HG03095 (cell line): ENCODE results near the gene NPW.
A peak's percentile ranks its signal among the peaks of the same experiment; 100 is the strongest.

ENCODE experiments used
- ATAC-seq: cut with Tn5 transposase; IDR thresholded peaks from one replicate; pipeline ENCODE4 v1.9.1; 2021; ENCODE audit warnings: moderate library complexity; ENCODE audit not compliant: unreplicated experiment

The NPW gene

DNA sequence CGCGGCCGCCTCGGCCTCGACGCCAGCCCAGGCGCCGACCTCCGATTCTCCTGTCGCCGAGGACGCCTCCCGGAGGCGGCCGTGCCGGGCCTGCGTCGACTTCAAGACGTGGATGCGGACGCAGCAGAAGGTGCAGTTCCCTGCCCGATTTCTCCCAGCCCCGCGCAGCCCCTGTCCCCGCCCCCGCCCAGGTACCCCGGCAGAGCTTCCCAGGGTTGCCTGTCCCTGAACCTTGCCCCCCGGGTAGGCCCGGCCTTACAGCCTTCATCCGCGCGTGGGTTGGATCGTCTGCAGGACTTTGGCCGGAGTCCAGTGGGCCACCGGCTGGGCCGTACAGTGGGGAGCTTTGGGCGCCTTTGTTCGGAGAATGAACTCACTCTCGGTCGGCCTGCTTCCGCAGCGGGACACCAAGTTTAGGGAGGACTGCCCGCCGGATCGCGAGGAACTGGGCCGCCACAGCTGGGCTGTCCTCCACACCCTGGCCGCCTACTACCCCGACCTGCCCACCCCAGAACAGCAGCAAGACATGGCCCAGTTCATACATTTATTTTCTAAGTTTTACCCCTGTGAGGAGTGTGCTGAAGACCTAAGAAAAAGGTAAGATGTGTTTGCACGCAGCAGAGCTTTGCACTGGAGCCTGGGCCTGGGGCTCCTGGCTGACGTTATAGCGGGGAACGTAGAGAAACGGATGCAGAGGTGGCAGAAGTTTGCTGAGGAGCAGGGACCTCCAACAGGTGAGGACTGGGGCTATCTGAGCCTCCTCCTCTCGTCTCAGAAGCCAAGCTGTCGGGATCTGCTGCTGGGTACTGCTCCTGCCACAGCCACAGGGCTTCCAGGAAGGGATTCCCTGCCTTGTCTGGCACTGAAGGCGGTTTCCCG lies 35.0 kb upstream of the NPW start:
- no peak for ATAC-seq

DNA sequence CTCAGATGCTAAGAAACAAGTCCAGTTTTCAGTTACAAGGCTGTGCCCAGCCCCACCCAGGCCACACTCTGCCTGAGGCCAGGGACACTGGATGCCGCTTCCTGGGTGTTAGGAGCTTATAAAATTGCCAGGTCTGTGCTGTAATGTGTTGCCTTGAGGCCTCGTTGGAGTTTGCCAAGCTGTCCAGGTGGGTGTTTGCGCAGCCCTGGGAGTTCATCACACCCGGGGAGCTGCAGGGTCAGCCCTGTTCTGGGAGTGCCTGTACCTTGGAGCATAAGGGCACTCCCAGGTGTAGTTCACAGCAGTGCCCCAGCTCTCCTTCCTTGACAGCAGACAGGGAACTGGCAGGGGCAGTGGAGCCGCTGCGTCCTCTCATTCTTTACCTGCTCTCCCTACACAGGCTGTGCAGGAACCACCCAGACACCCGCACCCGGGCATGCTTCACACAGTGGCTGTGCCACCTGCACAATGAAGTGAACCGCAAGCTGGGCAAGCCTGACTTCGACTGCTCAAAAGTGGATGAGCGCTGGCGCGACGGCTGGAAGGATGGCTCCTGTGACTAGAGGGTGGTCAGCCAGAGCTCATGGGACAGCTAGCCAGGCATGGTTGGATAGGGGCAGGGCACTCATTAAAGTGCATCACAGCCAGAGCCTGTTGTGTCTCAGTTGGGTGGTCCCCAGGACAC lies 34.0 kb upstream of the NPW start:
- ATAC-seq, result no peak

DNA sequence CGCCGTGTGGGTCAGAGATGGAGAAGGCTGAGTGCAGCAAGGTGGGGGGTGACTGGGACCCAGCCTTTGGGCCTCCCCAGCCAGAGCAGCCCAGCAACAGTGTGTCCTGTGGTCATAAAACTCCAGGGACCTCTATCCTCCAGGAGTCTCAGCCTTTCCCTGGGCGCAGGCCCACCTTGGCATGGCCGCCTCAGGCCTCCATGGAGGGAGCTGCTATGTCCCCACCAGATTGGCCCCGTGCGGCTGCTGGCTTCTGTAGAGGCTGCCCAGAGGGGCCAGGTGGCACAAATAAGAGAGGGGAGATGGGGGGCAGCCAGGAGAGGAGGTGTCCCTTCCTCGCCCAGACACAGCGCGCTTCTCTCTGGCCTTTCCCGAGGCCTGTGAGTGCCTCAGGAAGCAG lies 32.4 kb upstream of the NPW start:
- ATAC-seq, result no peak

DNA sequence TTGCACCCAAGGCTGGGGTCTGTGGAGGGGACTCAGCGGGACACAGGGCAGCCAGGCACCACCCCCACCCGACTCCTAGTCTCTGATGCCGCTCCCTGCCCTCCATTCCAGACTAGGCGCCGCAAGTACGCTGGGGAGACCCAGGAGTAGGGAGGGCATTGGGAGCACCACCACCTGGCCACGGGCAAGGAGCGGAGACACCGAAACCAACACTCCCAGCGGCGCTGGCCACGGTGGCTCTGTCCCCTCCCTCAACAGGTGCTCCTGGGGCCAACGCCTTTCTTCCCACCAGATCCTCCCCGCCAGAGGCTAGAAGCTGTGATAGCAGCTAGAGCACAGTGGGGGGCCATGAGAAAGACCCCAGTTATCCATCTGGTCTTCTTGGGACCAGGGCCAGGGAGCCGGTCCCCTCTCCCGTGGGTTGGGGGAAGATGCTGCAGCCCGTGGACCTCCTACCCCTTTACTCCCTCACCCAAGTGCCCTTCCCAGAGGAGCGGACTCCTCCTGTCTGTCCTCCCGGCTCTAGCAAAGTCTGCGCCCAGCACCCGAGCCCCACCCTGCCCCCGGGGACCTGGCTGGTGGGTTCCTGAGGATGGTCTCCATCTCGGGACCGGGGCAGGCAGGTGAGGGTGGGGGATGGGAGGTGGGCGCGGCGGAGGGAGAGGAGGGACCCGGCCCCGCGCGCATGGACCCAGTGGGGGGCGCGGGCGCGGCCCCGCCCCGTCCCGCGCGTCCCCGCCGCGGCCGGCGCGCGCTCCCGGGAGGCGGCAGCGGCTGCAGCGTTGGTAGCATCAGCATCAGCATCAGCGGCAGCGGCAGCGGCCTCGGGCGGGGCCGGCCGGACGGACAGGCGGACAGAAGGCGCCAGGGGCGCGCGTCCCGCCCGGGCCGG lies 30.1 kb upstream of the NPW start, which contains the start of gene SYNGR3:
Gene SYNGR3 (plus strand): TSS at position 762 of the 892 bp plus-strand sequence. CDS start 133 bp downstream, outside the sequence.
- no peak for ATAC-seq

DNA sequence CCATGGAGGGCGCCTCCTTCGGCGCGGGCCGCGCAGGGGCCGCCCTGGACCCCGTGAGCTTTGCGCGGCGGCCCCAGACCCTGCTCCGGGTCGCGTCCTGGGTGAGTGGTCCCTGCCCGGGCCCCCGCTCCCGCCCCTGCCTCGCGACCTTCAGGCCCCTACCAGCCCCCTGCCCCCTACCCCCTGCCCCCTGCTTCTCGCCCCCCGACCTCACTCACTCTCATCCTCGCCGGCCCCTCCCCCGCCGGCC lies 29.6 kb upstream of the NPW start:
- no peak for ATAC-seq

DNA sequence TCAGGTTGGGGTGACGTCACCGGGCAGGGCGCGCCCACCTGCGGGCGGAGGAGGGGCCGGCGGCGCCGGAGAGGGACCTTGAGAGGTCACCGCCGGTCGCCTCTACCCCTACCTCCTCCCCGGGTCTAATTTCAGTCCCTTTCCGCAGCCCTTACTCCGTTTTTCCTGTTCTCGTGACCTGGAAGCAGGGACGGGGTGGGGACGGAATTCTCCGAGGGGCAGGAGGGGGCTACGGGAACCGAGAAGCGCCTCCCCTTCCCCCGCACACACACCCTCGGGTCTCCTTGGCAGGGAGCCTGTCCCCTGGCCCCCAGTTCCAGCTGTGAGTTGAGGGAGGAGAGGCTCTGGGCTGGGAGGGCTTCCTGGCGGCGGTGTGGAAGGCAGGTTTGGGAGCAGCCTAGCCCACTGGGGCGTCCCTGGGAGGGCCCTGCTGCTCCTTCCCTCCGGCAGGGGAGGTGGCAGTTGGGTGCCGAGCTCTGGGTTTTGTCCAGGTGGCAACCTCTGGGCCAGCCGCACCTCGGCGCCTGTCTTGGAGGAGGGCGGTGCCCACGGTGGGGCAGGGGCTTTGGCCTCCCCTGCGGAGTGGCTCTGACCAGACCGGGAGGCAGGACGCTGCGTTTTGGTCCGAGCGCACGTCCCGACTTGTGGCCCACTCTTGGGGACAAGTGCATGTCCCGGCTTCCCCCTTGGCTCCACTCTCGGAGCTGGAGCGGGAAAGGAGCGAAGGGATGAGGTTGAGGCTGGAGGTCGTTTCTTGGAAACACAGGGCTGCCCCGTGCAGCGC lies 29.0 kb upstream of the NPW start:
- ATAC-seq, result no peak

DNA sequence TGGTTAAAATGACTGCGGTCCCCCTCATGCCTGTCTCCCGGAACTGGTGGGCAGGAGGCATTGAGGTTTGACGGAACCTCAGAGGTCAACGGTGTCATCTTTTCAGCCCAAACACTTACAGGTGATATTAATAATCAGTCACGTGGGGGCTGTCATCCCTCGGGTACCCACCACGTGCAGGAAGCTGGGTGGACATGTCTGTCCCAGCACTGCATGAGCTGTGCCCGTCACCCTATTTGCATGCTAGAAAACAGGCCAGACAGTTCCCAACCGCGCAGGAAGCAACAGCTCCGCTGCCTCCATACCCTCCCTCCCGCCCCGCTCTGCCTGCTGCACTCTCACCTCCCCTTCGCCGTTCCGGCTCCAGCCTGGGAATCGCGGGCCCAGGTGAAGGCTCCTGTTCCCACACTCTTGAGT lies 28.4 kb upstream of the NPW start:
- ATAC-seq, result no peak

DNA sequence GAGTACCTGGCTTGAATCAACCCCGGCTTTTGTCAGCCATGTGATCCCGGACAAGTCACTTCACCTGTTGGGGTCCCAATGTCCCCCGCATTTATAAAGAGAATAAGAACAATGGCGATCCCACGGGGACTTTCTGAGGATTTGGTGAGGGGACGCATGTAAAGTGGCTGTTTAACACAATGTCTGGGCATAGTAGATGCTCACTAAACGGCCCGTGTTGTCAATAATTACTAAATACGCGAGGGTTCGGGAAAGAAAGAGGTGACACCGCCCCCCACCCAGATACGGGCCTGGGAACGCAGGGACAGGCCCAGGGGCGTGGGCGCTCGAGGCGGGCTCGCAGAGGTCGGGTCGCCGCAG lies 28.0 kb upstream of the NPW start:
- no peak for ATAC-seq

DNA sequence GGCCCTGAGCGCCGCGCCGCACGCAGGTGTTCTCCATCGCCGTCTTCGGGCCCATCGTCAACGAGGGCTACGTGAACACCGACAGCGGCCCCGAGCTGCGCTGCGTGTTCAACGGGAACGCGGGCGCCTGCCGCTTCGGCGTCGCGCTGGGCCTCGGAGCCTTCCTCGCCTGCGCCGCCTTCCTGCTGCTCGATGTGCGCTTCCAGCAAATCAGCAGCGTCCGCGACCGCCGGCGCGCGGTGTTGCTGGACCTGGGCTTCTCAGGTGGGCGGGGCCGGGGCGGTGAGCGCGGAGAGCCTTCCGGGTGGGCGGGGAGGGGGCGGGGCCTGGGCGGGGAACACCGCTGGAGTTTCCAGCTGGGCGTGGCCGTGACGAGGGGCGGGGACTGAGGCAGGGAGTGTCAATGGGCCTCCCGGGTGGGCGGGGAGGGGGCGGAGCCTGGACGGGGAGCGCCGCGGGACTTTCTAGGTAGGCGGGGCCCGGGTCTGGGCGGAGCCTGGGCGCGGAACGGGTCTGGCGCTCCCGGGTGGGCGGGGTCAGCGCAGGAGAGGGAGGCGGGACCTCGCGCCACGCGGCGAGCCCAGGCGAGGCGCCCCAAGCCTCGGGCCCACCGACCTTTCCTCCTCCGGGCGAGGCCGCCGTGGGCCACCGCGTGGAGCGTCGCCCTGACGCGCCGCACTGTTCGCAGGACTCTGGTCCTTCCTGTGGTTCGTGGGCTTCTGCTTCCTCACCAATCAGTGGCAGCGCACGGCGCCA lies 27.5 kb upstream of the NPW start:
- ATAC-seq, result peak; percentile 40

DNA sequence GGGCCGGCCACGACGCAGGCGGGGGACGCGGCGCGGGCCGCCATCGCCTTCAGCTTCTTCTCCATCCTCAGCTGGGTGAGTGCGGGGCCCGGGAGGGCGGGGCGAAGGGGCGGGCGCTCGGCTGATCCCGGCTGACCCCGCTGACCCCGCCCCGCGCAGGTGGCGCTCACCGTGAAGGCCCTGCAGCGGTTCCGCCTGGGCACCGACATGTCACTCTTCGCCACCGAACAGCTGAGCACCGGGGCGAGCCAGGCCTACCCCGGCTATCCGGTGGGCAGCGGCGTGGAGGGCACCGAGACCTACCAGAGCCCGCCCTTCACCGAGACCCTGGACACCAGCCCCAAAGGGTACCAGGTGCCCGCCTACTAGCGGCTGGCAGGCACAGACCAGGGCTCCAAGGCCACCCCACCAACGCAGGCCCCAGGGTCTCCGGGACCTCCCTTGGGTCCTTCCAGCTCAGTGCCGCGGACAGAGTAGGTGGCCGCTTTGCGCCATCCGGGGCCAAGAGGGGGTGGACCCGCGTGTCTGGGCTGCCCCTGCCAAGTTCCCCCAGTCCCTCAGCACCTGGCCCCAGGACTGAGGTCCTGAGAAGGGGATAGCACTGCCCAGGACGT lies 26.8 kb upstream of the NPW start:
- ATAC-seq, result no peak

DNA sequence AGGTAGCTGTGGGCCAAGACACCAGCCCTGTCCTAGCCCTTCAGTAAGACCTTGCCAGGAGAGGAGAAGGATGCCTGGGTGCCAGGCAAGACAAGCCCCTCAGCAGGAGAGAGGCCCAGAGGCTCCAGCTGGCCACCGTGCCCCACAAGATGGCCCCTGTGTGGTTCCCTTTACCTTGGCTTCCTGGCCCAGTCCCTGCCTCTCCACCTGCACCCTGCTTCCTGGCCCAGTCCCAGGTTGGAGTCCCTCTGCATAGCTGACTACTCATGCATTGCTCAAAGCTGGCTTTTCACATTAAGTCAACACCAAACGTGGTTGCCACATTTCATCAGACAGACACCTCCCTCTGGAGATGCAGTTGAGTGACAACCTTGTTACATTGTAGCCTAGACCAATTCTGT lies 25.9 kb upstream of the NPW start:
- ATAC-seq, result no peak

DNA sequence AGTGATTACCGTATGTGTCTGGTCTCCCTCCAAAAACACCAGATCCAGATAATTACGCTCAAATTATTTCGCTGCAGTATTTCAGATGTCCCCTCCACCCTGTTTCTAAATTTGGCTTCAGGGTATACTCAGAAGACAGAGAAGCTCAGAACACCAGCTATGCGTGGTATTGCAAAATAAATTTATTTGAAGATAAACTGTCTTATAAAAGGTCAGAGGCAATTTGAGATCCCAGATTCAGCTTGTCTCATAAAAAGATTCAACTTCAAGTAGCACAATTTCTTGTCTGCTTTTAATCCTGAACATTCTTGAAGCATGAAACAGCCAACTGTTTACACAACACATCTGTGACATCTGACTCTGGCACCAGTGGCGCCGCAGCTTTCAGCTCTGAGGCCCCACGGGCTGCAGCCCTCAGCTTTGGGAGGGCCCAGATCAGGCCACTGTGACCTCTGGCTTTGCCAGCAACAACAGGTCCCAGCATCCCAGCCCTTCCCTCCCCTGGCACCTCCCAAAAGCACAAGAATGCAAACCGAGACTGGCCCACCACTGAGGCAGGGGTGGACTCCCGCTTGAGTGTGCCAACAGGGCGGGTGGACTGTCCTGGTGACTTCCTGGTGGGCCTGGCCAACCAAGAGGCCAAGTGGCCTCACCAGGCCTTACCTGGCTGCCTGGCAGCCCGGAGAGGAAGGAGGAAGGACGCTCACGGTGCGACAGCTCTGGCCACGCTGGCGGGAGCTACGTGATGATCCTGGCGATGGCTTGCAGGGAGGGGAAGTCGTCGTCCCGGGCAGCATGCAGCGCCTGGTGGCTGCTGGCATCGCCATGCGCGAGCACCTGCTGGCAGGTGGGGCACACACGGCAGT lies 21.9 kb upstream of the NPW start:
- no peak for ATAC-seq

DNA sequence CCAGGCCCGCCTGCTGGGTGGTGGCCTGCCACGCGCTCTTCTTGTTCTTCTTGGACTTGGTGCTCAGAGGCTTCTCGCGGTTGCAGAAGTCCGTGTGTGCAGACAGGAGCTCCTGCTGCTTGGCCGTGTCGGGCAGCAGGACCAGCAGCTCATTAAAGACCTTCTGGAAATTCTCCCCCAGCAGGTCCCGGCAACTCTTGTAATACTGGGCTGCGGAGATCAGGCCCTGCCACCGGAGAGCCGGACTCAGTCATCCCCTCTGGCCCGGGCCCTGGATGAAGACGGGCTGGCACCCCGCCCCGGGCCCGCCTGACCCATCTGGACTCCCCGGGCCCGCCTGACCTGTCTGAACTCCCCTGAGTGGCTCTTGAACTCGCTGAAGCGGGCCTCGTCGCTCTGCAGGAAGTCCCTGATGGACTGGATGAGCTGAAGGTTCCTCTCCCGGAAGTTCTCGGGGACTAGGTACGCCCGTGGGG lies 21.2 kb upstream of the NPW start:
- no peak for ATAC-seq

DNA sequence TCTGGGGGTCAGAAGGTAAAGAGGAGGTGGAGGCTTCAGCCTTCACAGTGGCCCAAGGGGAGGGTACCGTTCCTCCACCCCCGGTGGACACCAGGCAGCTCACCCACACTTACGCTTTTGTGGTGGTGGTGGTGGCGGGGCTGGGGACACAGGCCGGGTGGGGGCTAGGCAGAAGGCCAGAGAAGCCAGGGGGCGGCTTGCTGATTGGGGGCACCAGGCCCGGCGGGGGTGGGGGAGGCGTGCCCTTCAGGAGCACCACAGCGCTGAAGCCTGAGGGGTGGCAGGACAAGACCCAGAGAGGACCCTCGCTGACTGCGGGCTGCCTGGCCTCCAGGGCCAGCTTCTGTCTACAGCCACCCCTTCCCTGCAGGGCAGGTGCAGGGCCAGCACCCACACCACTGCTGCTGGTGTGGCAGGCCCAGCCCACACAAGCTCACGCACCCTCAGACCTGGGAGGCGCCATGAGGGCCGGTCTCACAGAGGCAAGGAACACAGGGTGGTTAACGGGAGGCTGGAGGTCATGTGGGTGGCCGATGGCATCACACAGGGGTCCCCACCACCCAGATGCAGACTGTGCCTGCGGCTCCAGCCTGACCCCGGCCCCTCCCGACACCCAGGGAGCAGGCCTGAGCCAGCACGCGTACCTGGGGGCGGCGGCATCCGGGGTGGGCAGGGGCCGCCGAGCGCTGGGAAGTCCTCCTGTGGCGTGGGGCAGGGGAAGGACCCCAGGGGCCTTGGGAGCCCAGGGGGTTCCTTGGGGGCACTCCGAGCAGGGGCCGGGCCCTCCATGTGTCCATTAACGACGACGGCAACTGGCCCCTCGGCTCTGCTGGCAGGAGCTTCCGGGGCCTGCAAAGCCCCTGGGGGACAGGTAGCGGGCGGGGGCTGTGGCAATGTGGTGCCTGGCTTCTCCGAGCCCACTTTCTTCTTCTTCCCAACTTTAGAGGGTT lies 20.5 kb upstream of the NPW start:
- ATAC-seq, result no peak

DNA sequence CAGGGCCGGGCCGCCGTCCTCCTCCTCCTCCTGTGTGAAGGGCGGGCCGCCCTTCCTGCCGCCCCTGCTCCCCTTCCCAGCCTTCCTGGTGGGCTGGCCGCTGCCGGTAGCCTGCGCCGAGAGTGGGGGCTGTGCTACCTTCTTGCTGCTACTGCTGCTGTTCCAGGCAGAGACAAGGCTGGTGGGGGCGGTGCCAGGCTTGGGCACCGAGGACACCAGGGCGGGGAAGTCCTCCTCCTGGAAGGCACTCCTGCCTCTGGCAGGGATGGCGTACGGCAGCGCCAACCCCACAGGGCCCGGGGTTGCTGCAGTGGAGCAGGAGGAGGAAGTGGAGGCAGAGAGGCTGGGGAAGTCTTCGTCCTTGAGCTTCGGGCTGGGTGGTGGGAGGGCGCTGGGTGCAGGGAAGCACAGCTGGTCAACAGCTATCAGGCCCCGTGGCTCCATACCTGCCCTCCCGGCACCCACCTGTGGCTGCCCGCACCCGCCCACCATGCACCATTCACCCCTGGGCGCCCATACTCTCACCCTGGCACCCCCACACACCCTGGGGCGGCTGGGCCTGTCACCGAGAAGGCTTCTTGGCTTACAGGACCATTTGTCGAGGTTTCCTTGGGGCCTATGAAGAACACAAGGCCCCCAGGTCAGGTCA lies 19.6 kb upstream of the NPW start:
- ATAC-seq, result no peak

DNA sequence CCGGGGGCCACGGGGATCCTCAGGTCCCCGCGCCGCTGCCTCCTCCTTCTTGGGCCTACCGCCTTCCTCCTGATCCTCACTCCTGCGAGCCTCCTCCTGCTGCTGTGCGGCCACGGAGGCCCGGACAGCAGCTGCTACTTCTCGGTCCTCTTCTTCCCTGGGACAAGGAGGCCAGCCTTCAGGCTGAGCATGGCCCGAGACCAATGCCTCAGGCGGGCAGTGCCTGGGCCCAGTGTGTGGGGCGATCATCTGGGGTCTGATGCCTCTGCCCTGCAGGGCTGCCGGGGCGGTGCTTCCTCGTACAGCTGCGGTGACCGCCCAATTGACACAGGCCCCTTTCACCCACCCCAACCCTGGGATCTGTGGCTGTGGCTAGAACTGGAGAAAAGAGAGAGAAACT lies 18.6 kb upstream of the NPW start:
- no peak for ATAC-seq
